KOPT-K1 (cell line): ENCODE measurements around the gene MICAL3.
A peak's percentile ranks its signal among the peaks of the same experiment; 100 is the strongest.

Source experiments
- H3K27ac ChIP-seq: fragments of 200-600 bp; sonication (generic); 2 replicates; pipeline ENCODE4 v1.5.1; 2016; ENCODE audit warnings: antibody characterized with exemption, mild to moderate bottlenecking, low read depth, low read length; ENCODE audit not compliant: poor library complexity, severe bottlenecking
- H3K36me3 ChIP-seq: fragments of 200-600 bp; sonication (generic); 2 replicates; pipeline ENCODE4 v1.5.1; 2017; ENCODE audit warnings: antibody characterized with exemption, mild to moderate bottlenecking, low read length, moderate library complexity; ENCODE audit not compliant: insufficient read depth
- H3K9me3 ChIP-seq: fragments of 200-600 bp; sonication (generic); 2 replicates; pipeline ENCODE4 v1.5.1; 2017; ENCODE audit warnings: antibody characterized with exemption, low read length, mild to moderate bottlenecking; ENCODE audit not compliant: insufficient read depth, poor library complexity, severe bottlenecking

Gene MICAL3

GRCh38 chr22:17845327-17845726, 179.0 kb downstream of the MICAL3 start:
- Histone ChIP-seq H3K36me3 (no peaks in the 10 kb centered on the region), H3K27ac (no peak overlapping the region), H3K9me3 (no peaks in the 10 kb centered on the region)

- Histone ChIP-seq H3K27ac (no peak overlapping the region), H3K9me3 (no peaks in the 10 kb centered on the region), H3K36me3 (no peaks in the 10 kb centered on the region)
Measured at GRCh38 chr22:17844150-17844549, 180.2 kb downstream of the MICAL3 start.

GRCh38 chr22:17842386-17842785, 182.0 kb downstream of the MICAL3 start:
- Histone ChIP-seq H3K27ac (peak overlapping the region; percentile 50), H3K36me3 (no peaks in the 10 kb centered on the region), H3K9me3 (no peaks in the 10 kb centered on the region)

GRCh38 chr22:17841836-17842235, 182.5 kb downstream of the MICAL3 start:
- H3K27ac ChIP-seq: peak overlapping the region; percentile 50
- H3K36me3 ChIP-seq: no peaks in the 10 kb centered on the region
- no peaks in the 10 kb centered on the region for H3K9me3 ChIP-seq

- Histone ChIP-seq H3K9me3 (no peaks in the 10 kb centered on the region), H3K27ac (no peak overlapping the region), H3K36me3 (no peaks in the 10 kb centered on the region)
Measured at GRCh38 chr22:17838180-17838865, 186.0 kb downstream of the MICAL3 start.

GRCh38 chr22:17836992-17837742, 187.2 kb downstream of the MICAL3 start:
- Histone ChIP-seq H3K9me3 (no peaks in the 10 kb centered on the region), H3K36me3 (no peaks in the 10 kb centered on the region), H3K27ac (no peak overlapping the region)

GRCh38 chr22:17835256-17835655, 189.1 kb downstream of the MICAL3 start:
- H3K27ac ChIP-seq: no peak overlapping the region
- no peaks in the 10 kb centered on the region for H3K9me3 ChIP-seq
- H3K36me3 ChIP-seq: no peaks in the 10 kb centered on the region

- Histone ChIP-seq H3K27ac (no peak overlapping the region), H3K36me3 (no peaks in the 10 kb centered on the region), H3K9me3 (no peaks in the 10 kb centered on the region)
Measured at GRCh38 chr22:17833489-17833888, 190.9 kb downstream of the MICAL3 start.

GRCh38 chr22:17832665-17833064, 191.7 kb downstream of the MICAL3 start:
- H3K36me3 ChIP-seq: no peaks in the 10 kb centered on the region
- H3K9me3 ChIP-seq: no peaks in the 10 kb centered on the region
- no peak overlapping the region for H3K27ac ChIP-seq

GRCh38 chr22:17831501-17832251, 192.7 kb downstream of the MICAL3 start:
- Histone ChIP-seq H3K27ac (no peak overlapping the region), H3K9me3 (no peaks in the 10 kb centered on the region), H3K36me3 (no peaks in the 10 kb centered on the region)

GRCh38 chr22:17830043-17830961, 194.1 kb downstream of the MICAL3 start:
- Histone ChIP-seq H3K9me3 (no peaks in the 10 kb centered on the region), H3K36me3 (no peaks in the 10 kb centered on the region), H3K27ac (peak overlapping the region; percentile 50)

- H3K36me3 ChIP-seq: no peaks in the 10 kb centered on the region
- H3K9me3 ChIP-seq: no peaks in the 10 kb centered on the region
- peak overlapping the region; percentile 50 for H3K27ac ChIP-seq
Measured at GRCh38 chr22:17829695-17830042, 194.7 kb downstream of the MICAL3 start.

GRCh38 chr22:17828502-17829080, 195.8 kb downstream of the MICAL3 start:
- Histone ChIP-seq H3K36me3 (no peaks in the 10 kb centered on the region), H3K9me3 (no peaks in the 10 kb centered on the region), H3K27ac (no peak overlapping the region)

GRCh38 chr22:17827466-17827865, 196.9 kb downstream of the MICAL3 start:
- no peaks in the 10 kb centered on the region for H3K9me3 ChIP-seq
- peak overlapping the region; percentile 42 for H3K27ac ChIP-seq
- no peaks in the 10 kb centered on the region for H3K36me3 ChIP-seq
